VCaP (cell line): ENCODE results near the gene MPIG6B.

Source experiments
- H3K27ac ChIP-seq: fragments of 450-650 bp; 2 replicates; pipeline ENCODE4 v1.5.1; 2017
- CTCF ChIP-seq: fragments of 450-650 bp; conservative IDR thresholded peaks from 2 replicates; pipeline ENCODE4 v1.5.1; 2017; ENCODE audit warnings: mild to moderate bottlenecking, moderate library complexity

MPIG6B gene

DNA sequence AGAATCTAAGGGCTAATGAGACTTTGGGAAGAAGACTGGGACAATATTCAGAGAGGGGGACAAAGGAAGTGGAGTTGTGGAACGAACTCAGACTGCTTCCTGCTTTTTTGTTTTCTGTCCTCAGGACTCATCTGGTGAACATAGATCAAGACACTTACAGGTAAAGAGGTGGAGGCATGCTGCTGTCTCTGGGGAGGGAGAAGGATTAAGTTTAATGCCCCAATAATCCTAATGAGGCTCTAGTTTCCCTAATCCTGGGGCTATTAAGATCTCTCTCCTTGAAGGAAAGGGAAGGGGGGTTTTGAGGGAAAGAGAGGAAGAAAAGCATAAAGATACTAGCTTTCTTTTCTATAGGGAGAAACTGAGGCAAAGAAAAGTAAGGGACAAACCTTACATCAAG is 21.2 kb downstream of the MPIG6B start:
- no peak overlapping the region for H3K27ac ChIP-seq

GRCh38 chr6:31749301-31750036 is 26.3 kb downstream of the MPIG6B start:
- H3K27ac ChIP-seq = no peak overlapping the region
- TF ChIP-seq CTCF = no peak

More for the DNA sequence above, 21.2 kb downstream of the MPIG6B start:
- no peak for TF ChIP-seq CTCF

DNA sequence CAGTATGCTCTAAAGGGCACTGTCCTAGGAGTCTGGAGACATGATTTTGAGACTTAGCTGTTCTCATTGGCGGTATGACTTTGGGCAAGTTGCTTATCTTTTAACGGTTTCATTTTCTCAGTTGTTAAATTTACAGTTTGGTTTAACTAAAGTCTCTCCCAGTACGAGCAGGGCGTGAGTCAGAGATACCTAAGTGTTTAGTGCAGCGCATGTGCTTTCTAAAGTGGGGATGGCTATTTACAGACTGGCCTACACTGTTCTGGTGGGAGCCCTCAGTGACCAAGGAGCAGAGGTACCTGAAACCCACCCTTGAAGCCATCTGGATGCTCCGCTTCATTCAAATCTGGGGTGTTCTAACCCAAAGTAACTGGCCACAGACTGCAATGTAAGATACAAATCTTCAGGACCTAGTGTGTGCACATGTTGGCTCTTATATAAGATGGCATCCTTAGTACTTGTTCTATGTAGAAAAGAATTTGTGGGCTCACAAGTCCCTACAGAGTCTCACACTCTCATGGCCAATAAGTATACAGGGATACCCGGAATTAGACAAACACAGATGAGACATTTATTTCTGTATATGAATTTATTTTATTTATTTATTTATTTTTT is 27.3 kb downstream of the MPIG6B start:
- no peak for TF ChIP-seq CTCF
- H3K27ac ChIP-seq = no peak overlapping the region

DNA sequence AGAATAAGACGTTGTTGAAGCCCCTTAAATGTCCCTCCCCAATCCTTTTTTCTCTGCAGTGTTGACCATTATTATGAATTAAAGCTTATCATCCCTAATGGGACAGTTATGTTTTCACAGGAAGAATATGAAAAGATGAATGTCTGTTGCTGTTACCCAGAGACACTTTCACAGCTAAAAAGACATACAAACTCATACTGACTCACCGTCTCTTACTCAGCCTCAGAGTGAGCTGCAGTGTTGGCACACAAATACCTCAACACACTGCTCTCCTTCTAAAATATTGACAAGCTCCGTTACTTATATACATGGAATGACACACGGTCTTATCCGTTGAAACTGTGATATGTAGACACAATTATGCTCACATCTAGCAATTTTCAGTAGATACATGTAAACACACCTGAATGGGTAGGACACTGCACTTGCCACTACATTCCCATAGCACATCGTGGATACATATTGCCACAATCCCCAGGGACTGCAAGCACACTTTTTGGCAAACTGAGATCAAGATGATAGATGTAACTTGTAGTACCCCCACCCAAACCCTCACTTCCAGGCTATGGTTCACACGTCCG is 29.7 kb downstream of the MPIG6B start:
- no peak overlapping the region for H3K27ac ChIP-seq
- no peak for TF ChIP-seq CTCF

DNA sequence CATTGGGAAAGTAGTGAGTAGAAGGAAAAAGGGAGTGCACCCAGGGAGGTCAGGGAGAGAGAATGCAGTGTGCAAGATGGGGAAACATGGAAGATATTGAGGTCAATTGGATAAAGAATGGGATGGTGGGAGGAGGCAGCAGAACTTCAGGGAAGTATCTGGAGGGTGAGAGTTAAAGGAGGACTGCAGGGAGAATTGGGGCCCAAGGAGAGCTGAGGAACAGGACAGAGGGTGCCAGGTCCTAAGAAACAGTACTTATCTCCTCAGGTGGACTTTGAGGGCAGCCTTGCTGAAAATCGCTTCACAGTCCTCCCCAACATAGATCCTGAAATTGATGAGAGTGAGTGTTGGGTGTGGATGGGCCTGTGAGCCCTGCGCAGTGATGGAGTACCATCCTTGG is 35.1 kb downstream of the MPIG6B start:
- TF ChIP-seq CTCF = no peak
- no peak overlapping the region for H3K27ac ChIP-seq

DNA sequence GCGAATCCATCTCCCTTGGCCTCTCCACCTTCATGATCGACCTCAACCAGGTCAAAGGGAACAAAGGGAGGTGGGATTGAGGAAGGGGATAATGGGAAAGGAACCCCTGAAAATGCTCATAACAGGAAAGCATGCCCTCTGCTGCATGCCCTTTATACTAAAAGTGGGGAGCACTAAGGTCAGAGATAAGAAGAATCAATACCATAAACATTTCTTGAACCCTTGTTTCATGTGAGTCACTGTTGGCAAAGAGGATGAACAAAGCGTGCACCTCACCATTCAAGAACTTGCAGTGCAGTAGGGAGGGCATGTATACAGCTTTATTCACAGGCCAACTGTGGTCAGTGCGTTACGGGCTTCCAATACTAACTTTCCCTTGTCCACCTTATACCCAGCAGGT is 37.6 kb downstream of the MPIG6B start:
- no peak overlapping the region for H3K27ac ChIP-seq
- TF ChIP-seq CTCF = no peak; the same call in 1 of the 2 replicates

DNA sequence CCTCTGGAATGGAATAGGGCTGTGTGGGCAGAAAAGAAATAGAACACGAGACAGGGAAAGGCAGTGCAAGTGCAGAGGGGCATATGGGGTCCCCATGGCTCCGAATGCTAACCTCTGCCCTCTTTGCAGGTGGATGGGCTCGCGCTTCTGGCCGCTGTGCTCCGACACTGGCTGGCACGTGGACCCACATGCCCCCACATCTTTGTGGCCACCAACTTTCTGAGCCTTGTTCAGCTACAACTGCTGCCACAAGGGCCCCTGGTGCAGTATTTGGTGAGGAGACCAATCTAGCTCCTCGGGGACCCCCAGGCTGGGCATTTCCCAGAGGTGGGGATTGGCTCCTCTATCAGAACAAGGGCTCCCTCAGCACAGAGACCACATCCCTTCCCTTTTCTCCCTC is 38.2 kb downstream of the MPIG6B start:
- H3K27ac ChIP-seq = no peak overlapping the region
- no peak; the same call in 1 of the 2 replicates for TF ChIP-seq CTCF
